Measurements from ENCODE around the gene CD48.

The CD48 gene

DNA sequence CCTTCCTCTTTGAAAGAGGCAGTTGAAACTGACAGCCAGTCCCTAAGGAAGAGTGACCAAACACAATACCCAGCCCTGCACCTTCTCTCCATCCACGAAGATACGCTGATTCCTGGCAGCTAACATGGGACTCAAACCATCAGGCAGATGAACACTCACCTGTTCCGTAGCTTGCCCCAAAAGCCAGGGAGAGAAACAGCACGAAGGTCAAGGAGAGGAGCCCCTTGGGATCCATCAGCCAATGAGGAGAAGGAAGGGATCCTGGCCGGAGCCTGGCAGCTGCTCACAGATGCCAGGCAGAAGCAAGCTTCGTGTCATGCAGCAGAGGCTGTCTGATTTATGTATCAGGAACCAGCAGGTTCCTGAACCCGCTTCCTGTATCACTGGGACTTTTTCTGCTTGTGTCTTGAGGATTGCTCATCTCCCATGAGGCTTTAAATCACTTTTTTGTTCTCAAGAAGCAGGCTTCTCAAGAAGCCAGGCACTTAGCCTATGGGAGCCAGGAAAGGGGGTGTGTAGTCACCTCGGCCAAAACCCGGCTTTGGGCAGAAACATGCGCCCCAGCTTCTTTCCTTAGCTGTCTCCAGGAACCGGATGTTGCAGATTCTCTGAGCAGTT lies 64.8 kb downstream of the CD48 start, which contains the start of gene SLAMF1:
SLAMF1 (minus strand) TSS at position 334 of the 618 bp plus-strand sequence; CDS start at position 235, 99 bp downstream.
- DNase-seq = no peak

DNA sequence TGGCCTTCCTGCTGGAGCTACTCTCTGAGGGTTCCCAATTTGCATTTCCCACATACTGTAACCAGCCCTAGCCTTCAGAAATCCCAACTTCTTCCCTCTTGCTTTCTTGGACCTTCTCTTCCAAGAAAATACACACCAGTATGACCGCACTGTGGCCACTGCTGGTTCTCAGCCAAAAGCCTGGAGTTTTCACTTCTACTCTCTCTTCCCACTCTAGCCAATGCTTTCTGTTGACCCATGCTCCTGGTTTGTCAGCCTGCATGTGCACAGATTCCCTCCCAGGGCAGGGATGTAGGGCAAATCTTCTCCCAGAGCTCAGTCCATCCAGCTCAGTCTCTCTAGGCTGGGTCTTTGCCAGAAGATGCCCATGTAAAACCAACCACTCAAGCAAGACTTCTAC lies 65.4 kb downstream of the CD48 start:
- DNase-seq = no peak

GRCh38 chr1:160645386-160646130 lies 66.1 kb downstream of the CD48 start:
- no peak for DNase-seq

GRCh38 chr1:160644399-160644798 lies 67.2 kb downstream of the CD48 start:
- no peak for DNase-seq

DNA sequence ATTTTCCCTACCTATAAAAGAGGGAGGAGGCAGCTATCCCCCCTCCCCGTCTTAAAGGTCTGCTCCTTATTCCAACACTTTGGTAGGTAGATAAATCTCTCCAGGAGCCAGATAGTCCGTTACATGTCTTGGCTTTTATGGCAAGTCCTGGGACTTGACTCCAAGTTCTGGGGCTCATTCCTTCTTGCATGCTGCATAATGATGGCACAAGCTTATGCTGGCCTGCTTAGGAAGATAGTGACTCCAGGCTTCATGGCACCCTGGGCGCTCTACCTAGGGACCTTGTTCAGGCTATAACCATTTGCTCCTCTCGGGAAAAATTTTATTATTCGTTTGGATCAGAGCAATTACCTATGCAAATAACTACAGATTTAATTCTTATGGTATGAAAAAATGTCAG lies 68.5 kb downstream of the CD48 start:
- DNase-seq = no peak

- no peak for DNase-seq
These were observed 69.4 kb downstream of the CD48 start for GRCh38 chr1:160642281-160642644.

GRCh38 chr1:160641323-160642280 lies 70.0 kb downstream of the CD48 start:
- no peak for DNase-seq

DNA sequence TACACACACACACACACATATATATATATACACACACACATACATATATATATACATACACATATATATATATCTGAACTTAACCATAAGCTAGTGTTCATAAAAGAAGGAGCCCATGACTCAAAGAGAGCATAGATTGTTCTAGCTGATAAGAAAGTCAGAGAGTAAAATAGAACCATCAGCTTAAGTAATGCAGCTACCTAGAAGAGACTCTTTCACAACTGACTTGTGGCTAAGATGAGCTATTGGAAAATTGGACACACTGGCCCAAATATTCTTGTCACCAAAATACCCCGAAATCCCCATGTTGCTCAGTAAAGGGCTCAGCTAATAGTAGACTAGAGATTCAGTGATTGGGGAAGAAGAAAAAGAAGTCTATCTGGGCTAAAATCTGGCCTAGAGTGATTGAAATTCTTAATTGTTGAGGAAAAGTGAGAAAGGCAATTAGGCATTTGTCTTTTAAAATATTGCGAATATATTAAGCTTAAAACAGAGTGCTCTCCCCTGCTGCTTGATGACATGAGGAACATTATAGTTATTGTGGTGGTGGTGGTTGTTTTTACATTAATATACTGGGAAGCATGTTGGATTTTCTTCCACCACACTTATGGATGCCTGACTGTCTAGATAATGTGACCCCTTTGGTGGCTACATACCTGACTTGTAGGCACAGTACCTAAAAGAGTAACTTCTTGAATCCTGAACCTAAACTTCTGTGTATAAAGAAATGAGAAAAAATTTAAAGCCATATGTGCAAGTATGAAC lies 71.1 kb downstream of the CD48 start:
- DNase-seq = no peak

DNA sequence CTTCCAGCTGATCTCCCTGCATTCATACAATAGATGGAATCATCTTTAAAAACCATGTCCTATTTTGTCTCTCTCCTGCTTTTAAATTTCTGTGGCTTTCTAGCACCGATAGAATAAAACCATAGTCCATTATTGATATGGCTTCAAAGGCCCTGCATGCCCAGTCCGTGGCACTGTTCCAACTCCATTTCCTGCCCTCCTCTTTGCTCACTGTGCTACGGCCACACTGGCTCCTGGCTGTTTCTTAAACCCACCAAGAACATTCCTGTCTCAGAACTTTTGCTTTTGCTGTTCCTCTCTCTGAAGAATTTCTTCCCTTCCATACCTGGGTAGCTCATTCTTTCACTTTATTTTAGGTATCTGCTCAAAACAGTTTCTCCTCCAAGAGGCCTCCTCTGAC lies 72.0 kb downstream of the CD48 start:
- DNase-seq = no peak

DNA sequence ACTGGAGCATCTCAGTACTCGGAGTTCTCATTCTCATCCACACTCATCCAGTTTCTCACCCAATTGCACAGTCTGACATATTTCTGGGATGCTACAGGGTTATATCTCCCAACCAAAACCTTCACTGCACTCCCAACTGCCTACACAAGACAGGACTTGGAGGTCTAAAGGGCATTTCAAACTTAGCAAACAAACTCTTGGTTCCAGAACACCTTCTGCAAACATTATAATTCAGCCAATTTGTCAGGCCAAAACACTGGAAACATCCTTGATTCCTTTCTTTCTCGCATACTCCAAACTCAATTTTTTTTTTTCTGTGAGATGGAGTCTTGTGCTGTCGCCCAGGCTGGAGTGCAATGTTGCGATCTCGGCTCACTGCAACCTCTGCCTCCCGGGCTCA lies 72.7 kb downstream of the CD48 start:
- DNase-seq = no peak

DNA sequence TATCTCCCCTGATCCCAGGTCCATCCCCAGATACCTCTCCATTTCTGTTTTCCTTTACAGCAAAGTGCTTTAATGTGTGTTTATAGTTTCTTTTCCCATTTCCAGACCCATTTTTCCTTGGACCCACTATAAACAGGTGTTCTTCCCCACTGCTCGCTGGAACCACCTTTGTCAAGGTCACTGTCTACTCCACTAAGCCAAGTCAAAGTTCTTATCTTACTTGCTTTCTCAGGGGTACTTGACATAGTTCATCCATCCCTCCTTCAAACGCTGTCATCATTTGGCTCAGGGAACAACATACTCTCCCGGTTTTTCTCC lies 73.1 kb downstream of the CD48 start:
- no peak for DNase-seq

DNA sequence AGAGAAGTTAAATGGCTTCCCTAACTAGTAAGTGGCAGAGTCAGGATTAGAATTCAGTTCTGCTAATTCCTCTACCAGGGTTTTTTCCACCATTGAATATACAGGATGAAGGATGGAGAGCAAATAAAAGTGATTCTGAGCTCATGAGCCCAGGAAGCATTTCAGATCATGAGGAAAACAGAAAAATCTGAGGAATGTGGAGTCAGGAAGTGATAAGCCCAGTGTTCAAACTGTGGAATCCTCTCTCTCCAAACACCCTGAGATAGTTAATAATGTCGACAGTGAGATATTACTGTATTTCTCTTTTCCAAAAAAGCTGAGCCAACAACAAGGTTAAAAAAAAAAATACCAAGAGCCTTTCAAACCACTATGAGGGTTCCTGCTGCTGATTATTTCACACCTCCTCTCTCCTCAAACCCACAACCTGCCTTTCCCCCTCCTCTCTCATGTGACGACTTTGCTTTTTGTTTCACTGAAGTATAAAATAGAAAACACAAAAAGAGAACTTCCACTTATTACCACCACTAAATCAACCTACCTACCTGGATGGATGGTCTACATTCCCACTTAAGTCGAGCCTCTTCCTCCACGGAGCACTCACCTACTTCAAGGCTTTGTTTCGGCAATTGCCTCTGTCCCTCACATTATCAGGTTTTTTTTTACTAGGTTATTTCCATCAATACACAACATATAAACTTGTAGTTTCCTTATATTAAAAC lies 73.6 kb downstream of the CD48 start:
- no peak for DNase-seq

GRCh38 chr1:160637065-160637464 lies 74.6 kb downstream of the CD48 start:
- no peak for DNase-seq

DNA sequence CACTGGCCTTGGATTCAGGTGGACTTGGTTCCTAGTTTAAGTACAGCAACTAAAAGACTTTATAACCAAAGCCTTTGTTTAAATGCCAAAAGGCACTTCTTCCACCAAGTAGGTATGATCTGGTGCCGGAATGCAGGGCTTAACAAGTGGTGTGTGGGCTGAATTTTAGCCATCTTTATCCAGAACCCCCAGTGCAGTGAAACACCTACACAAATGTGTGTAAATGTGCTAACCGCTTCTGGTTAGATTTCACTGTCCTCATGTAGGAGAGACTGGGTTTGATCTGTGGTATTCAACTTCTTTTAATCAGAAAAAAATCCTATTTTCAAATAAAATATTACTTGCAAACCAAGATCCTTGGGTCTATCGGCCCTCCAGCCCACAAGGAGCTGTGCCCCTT lies 75.1 kb downstream of the CD48 start:
- no peak for DNase-seq

DNA sequence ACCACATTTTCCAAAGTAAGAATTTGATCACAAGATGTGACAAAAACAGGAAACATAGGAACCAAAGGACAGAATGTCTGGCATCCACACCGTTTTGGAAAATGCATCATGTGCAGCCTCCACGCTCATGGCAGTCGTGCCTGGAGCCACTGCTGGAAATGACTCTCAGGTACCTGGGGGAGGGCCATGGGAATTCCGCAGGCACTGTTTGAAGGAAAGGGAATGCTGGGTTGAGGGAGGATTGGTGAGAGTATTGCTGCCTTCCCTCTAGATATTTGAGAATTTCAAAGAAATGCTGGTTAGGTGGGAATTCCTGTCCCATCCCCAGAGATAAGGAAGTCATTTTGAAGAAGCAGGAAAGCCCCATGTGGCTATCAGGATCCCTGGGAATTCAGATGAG lies 75.5 kb downstream of the CD48 start:
- no peak for DNase-seq

DNA sequence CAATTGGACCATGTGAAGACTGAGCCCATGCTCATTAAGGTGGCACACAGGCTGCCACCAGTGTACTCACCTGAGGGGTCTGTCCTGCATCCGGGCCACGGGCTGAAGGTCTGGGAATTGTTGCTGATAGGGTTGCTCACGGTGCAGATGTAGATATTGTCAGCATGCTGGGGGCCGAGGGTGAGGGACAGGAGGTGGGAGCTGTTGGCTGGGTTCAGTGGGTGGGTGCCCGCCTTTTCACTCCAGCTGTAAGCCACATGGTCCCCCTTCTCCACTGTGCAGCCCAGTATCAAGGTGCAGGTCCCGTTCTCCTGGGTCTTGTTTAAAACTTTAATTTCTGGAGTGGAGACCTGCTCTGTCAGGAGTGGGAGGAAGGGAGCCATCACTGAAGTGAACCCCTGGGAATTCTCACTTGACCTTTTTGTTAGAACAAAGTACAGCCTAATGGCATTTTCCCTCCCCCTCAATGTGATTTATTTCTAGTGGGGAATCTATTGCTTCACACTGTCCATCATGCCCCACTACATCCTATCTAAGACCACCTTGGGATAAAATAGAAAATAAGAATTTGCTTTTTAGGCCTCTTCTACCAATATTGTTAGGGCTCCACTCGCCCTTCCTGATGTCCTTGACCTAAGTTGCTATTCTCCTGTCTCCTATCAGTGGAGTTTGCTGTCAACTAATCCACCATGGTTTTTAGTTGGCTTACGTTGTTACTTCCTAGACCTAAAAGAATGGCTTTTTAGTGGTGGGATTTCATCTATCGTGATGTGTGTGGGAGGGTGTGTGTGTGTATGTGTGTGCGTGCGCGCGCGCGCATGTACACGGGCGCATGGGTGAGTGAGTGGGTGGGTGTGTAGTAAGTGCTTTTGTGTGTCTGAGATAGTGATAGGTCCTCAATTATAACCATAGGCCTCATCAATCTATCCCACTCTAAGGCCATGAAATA lies 76.8 kb downstream of the CD48 start:
- no peak for DNase-seq

GRCh38 chr1:160633330-160633903 lies 78.2 kb downstream of the CD48 start:
- no peak for DNase-seq

DNA sequence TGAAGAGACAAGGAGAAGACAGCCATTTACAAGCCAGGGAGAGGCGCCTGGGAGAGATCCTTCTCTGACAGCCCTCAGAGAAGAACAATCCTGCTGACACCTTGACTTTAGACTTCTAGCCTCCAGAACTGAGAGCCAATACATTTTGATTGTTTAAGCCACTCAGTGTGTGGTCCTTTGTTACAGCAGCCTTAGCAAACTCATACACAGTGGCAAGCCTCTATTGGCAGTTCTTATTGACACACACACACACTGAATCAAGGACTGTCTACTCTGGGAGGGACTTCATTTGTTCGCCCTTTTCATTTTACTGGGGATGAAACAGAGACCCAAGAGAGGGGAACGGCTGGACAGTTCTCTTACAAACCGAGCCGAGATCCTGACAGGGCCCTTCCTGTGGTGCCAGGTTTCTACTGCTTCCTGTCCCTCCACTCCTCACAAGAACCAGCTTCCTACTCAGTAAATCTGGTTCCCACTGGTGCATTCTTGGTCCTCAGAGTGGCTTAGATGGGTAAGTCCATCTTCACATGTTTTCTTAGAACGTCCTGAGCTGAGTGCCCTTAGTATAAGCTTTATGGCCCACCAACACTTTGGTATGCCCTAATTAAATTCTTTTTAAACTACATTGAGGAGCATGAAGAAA lies 79.5 kb downstream of the CD48 start:
- no peak for DNase-seq

- DNase-seq = peak; percentile 22
These were observed 80.8 kb downstream of the CD48 start for GRCh38 chr1:160630523-160631451.

Measured in NCI-H69 (cell line).